Nephron (organoid): Measurements from ENCODE around the gene TNS3.

Experiments used
- H3K27ac Mint-ChIP-seq, 3 experiments: 2 replicates each; pipeline ENCODE4 v1.8.0; 2020; ENCODE audit warnings: mixed read lengths in 3 of 3, mild to moderate bottlenecking in 2 of 3, moderate library complexity in 1 of 3
- H3K27me3 Mint-ChIP-seq: 2 replicates; pipeline ENCODE4 v1.8.0; 2021; ENCODE audit warnings: low read depth, mild to moderate bottlenecking, moderate library complexity, mixed read lengths
- H3K36me3 Mint-ChIP-seq: 2 replicates; pipeline ENCODE4 v1.8.0; 2020; ENCODE audit warnings: low read depth, mixed read lengths
- H3K4me1 Mint-ChIP-seq: 2 replicates; pipeline ENCODE4 v1.8.0; 2020; ENCODE audit warnings: mixed read lengths
- H3K4me3 Mint-ChIP-seq, 3 experiments: 2 replicates each; pipeline ENCODE4 v1.8.0; 2020; ENCODE audit warnings: mild to moderate bottlenecking in 3 of 3, mixed read lengths in 3 of 3, moderate library complexity in 2 of 3
- H3K9me3 Mint-ChIP-seq: 2 replicates; pipeline ENCODE4 v1.8.0; 2020; ENCODE audit warnings: mixed read lengths
- TF ChIP-seq, protein P1 (sequence below), 3 experiments: fragments of 200-600 bp; sonication (generic); IDR thresholded peaks; one replicate each; pipeline ENCODE4 v1.5.0; 2021; ENCODE audit warnings: antibody characterized with exemption in 3 of 3; ENCODE audit not compliant: unreplicated experiment in 3 of 3

TNS3 gene

DNA sequence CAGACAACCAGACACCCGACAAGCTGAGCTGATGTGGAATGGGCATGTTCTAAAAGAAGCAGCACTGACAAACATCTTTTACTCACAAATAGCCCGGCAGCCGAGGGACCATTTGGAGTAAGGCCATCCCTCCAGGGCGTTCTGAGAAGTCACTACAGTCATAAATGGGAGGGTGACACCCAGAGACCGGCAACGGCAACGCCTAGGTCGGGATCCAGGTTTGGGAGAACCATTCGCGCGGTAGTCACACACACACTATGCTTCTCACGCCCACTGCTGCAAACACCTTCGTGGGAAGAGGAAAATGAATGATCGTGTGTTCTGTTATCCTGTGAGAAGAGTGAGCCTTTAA lies 9.8 kb downstream of the TNS3 start:
- Mint-ChIP-seq H3K27ac (peak overlapping the region; percentile 96 to 100 (median 96)), H3K4me1 (peaks cover 84% of the 10 kb centered on the region), H3K27me3 (no peaks in the 10 kb centered on the region), H3K4me3 (peak overlapping the region in 2 of 3 experiments; percentile 52 to 65), H3K9me3 (no peaks in the 10 kb centered on the region), H3K36me3 (peaks cover 19% of the 10 kb centered on the region)
- TF ChIP-seq, protein P1, sequence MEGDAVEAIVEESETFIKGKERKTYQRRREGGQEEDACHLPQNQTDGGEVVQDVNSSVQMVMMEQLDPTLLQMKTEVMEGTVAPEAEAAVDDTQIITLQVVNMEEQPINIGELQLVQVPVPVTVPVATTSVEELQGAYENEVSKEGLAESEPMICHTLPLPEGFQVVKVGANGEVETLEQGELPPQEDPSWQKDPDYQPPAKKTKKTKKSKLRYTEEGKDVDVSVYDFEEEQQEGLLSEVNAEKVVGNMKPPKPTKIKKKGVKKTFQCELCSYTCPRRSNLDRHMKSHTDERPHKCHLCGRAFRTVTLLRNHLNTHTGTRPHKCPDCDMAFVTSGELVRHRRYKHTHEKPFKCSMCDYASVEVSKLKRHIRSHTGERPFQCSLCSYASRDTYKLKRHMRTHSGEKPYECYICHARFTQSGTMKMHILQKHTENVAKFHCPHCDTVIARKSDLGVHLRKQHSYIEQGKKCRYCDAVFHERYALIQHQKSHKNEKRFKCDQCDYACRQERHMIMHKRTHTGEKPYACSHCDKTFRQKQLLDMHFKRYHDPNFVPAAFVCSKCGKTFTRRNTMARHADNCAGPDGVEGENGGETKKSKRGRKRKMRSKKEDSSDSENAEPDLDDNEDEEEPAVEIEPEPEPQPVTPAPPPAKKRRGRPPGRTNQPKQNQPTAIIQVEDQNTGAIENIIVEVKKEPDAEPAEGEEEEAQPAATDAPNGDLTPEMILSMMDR (IDR thresholded peaks at IDR 0.05; ENCODE audit: unreplicated experiment in 3 of 3), result no peak

DNA sequence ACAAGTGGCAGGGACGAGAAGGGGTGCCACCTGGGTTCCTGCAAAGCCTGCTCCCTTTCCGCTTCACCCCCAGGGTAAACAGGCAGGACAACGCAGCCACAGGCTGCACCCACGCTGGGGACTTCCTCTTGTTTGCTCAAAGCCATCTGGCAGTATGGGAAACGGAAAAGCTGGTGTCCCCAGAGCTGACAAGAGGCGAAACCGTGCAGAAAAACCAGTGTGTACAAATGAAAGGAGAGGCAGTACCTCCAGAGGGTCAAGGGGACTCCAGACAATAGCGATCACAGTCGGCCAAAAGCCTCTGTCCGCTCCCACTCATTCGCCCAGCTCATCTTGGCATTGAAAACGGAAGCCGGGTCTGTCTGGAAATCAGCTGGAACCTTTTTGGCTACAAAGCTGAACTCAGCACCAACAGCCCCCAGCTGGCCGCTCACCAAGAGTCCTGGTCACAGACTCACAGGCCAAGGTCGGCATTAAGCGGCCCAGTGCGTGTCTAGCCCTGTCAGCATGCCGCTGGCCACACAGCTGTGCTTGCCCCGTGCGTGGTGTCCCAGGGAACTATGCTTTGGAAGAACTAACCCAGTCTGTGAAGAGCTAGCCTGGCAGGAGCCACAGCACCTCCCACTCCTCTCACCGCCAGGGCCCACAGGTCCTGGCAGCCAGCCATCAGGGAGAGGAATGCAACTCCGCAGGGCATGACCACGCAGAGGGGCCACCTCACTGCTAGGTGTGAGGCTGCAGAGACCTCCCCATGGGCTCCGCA lies 10.4 kb downstream of the TNS3 start:
- H3K27me3 Mint-ChIP-seq, result no peaks in the 10 kb centered on the region

DNA sequence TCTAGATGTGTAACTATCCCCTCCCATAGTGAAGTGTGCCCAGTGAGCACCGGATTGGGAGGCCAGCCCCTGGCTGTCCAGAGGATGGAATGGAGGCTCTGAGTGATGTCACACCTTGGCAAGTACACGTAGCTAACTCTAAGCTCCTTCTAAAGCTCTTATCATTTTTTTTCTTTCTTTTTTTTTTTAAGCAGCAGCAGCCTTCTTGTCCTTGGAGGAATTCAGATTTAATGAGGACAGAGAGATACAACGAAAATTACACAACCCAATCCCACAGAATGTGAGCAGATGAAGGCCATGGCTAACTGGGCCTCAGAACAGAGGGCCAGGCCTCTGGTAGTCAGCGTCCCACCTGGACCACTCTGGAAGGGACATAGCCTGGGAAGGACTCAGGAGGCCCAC lies 11.3 kb downstream of the TNS3 start:
- peaks cover 14% of the 10 kb centered on the region for H3K36me3 Mint-ChIP-seq
- no peaks in the 10 kb centered on the region for H3K9me3 Mint-ChIP-seq
- peak overlapping the region in 2 of 3 experiments; percentile 2 to 25 for H3K4me3 Mint-ChIP-seq
- no peaks in the 10 kb centered on the region for H3K27me3 Mint-ChIP-seq
- H3K27ac Mint-ChIP-seq, result peak overlapping the region; percentile 96 to 100 (median 96)
- TF ChIP-seq, protein P1 (IDR thresholded peaks at IDR 0.05; ENCODE audit: unreplicated experiment in 3 of 3), result no peak
- H3K4me1 Mint-ChIP-seq, result peaks cover 80% of the 10 kb centered on the region

More for the DNA sequence above, 10.4 kb downstream of the TNS3 start:
- Mint-ChIP-seq H3K36me3 (peaks cover 18% of the 10 kb centered on the region), H3K9me3 (no peaks in the 10 kb centered on the region), H3K27ac (peak overlapping the region; percentile 96 to 100 (median 96)), H3K4me3 (peak overlapping the region; percentile 35 to 65 (median 52)), H3K4me1 (peaks cover 83% of the 10 kb centered on the region)
- TF ChIP-seq, protein P1 (IDR thresholded peaks at IDR 0.05; ENCODE audit: unreplicated experiment in 3 of 3), result no peak

DNA sequence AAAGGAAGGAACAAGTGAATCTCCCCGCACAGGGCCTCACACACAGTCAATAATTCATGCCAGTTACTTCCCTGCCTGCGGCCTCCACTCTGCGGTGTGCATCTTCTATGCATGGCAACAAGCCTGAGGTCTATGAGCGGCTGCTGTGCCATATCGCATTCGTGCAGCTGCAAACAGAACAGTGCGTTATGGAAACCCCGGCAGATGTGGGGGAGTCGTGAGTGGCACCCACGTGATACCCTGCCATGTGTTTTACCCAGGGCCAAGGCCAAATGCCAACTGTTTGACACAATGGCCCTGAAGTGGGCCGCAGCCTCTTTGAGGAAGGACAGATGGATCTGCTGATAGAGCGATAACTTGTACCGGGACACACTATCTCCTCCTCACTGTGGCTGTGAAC lies 13.4 kb downstream of the TNS3 start:
- H3K9me3 Mint-ChIP-seq, result no peaks in the 10 kb centered on the region
- peaks cover 20% of the 10 kb centered on the region for H3K36me3 Mint-ChIP-seq
- H3K4me1 Mint-ChIP-seq, result peaks cover 64% of the 10 kb centered on the region
- H3K27ac Mint-ChIP-seq, result peak overlapping the region; percentile 40 to 100 (median 97)
- H3K4me3 Mint-ChIP-seq, result peak overlapping the region in 1 of 3 experiments; percentile 11
- TF ChIP-seq, protein P1 (IDR thresholded peaks at IDR 0.05; ENCODE audit: unreplicated experiment in 3 of 3), result no peak
- H3K27me3 Mint-ChIP-seq, result no peaks in the 10 kb centered on the region

DNA sequence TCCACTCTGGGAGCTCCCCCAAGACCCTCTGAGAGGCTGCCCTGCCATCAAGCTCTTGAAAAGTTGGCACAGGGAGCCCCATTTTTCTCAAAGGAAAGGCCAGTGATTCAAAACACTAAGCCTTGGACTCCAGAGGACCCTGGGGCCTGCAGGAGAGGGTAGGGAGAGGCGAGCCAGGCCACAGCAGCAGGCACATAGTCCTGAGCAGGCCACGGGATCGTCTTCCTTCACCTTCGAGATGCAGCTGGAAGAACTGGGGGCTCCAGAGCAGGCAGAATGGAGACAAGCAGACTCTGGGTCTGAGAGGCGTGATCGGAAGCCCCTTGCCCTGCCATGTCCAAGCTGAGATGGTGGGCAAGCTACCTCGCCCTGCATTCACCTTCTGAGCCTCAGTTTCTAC lies 13.9 kb downstream of the TNS3 start:
- TF ChIP-seq, protein P1 (IDR thresholded peaks at IDR 0.05; ENCODE audit: unreplicated experiment in 3 of 3), result no peak
- Mint-ChIP-seq H3K27me3 (no peaks in the 10 kb centered on the region), H3K27ac (peak overlapping the region; percentile 51 to 100 (median 97)), H3K4me1 (peaks cover 59% of the 10 kb centered on the region), H3K36me3 (peaks cover 21% of the 10 kb centered on the region), H3K4me3 (no peak overlapping the region), H3K9me3 (no peaks in the 10 kb centered on the region)
